Thyroid gland (tissue), 4 donors: ENCODE measurements around the gene ARMC5.
A peak's percentile ranks its signal among the peaks of the same experiment; 100 is the strongest.

Experiments used
- CTCF ChIP-seq, 6 experiments: fragments of 200-600 bp in 3 of 6; fragments of 450-650 bp in 3 of 6; sonication (generic) in 3 of 6; IDR thresholded peaks; one replicate each; pipeline ENCODE4 v1.5.1; 2016 to 2019; ENCODE audit warnings: antibody characterized with exemption in 6 of 6, mild to moderate bottlenecking in 2 of 6, inconsistent platforms in 1 of 6, moderate library complexity in 1 of 6
- POLR2A ChIP-seq, 2 donors: fragments of 450-650 bp; IDR thresholded peaks; one replicate each; pipeline ENCODE4 v1.6.1; 2017; ENCODE audit warnings: antibody characterized with exemption in 2 of 2, mild to moderate bottlenecking in 2 of 2, moderate library complexity in 1 of 2

- TF ChIP-seq CTCF (IDR thresholded peaks at IDR 0.05) (peak in 5 of 6 experiments; percentile 41 to 67 (median 55)), POLR2A (IDR thresholded peaks at IDR 0.05) (no peak)
Measured at GRCh38 chr16:31472709-31473203, 13.5 kb downstream of the ARMC5 start.
